ENCODE data around the gene RNF13.
"Not testable (repeated sequence)": the region's sequence is repeated elsewhere in the genome, so short reads cannot be mapped to it uniquely, and the experiment has no call there.

The RNF13 gene

GRCh38 chr3:149879872-149880271 is 66.9 kb downstream of the RNF13 start (continued):
- TF ChIP-seq POU6F1 (CRISPR knock-in tag; IDR thresholded peaks at IDR 0.05; ENCODE audit: borderline replicate concordance, low read depth): no peak
- TF ChIP-seq ISL1 (CRISPR knock-in tag; IDR thresholded peaks at IDR 0.05): no peak

GRCh38 chr3:149881879-149882278 is 68.9 kb downstream of the RNF13 start:
- no peak for ATAC-seq
- TF ChIP-seq TCF4 (CRISPR knock-in tag; IDR thresholded peaks at IDR 0.05; ENCODE audit: borderline replicate concordance): no peak

- ATAC-seq: no peak
- no peak for TF ChIP-seq PATZ1 (CRISPR knock-in tag; IDR thresholded peaks at IDR 0.05; ENCODE audit: borderline replicate concordance)
- TF ChIP-seq TOX (CRISPR knock-in tag; IDR thresholded peaks at IDR 0.05; ENCODE audit: borderline replicate concordance): no peak
- no peak for TF ChIP-seq RARB (CRISPR knock-in tag; IDR thresholded peaks at IDR 0.05)
- no peak for TF ChIP-seq BACH2 (CRISPR knock-in tag; IDR thresholded peaks at IDR 0.05; ENCODE audit: borderline replicate concordance)
- TF ChIP-seq ZC3H10 (CRISPR knock-in tag; IDR thresholded peaks at IDR 0.05): no peak
- TF ChIP-seq CSRNP3 (CRISPR knock-in tag; IDR thresholded peaks at IDR 0.05): no peak
- peak; percentile 92 for TF ChIP-seq ZFP30 (CRISPR knock-in tag; IDR thresholded peaks at IDR 0.05)
- TF ChIP-seq TCF4 (CRISPR knock-in tag; IDR thresholded peaks at IDR 0.05; ENCODE audit: borderline replicate concordance): no peak
Observed at GRCh38 chr3:149883134-149883533, 70.1 kb downstream of the RNF13 start.

- not testable (repeated sequence) for ATAC-seq
- TF ChIP-seq ZNF8 (CRISPR knock-in tag; IDR thresholded peaks at IDR 0.05): peak; percentile 72
Observed at GRCh38 chr3:149883860-149884259, 70.8 kb downstream of the RNF13 start.

- not testable (repeated sequence) for ATAC-seq
- TF ChIP-seq TCF4 (CRISPR knock-in tag; IDR thresholded peaks at IDR 0.05; ENCODE audit: borderline replicate concordance): peak; percentile 37; the same call in 1 of the 2 replicates
Observed at GRCh38 chr3:149884848-149885247, 71.8 kb downstream of the RNF13 start.

GRCh38 chr3:149886957-149887356 is 73.9 kb downstream of the RNF13 start:
- ATAC-seq: no peak
- TF ChIP-seq ZC3H10 (CRISPR knock-in tag; IDR thresholded peaks at IDR 0.05): no peak
- no peak for TF ChIP-seq RARB (CRISPR knock-in tag; IDR thresholded peaks at IDR 0.05)
- TF ChIP-seq PPARA (CRISPR knock-in tag; IDR thresholded peaks at IDR 0.05; ENCODE audit: borderline replicate concordance): no peak
- TF ChIP-seq PATZ1 (CRISPR knock-in tag; IDR thresholded peaks at IDR 0.05; ENCODE audit: borderline replicate concordance): no peak
- TF ChIP-seq CREB5 (CRISPR knock-in tag; IDR thresholded peaks at IDR 0.05; ENCODE audit: low read depth): no peak
- no peak for TF ChIP-seq TCF4 (CRISPR knock-in tag; IDR thresholded peaks at IDR 0.05; ENCODE audit: borderline replicate concordance)
- no peak for TF ChIP-seq BACH2 (CRISPR knock-in tag; IDR thresholded peaks at IDR 0.05; ENCODE audit: borderline replicate concordance)
- TF ChIP-seq ZNF70 (CRISPR knock-in tag; IDR thresholded peaks at IDR 0.05): no peak
- no peak for TF ChIP-seq CSDC2 (CRISPR knock-in tag; IDR thresholded peaks at IDR 0.05)
- TF ChIP-seq ISL1 (CRISPR knock-in tag; IDR thresholded peaks at IDR 0.05): no peak
- TF ChIP-seq ZFP3 (CRISPR knock-in tag; IDR thresholded peaks at IDR 0.05): no peak
- no peak for TF ChIP-seq OSR1 (CRISPR knock-in tag; IDR thresholded peaks at IDR 0.05)
- TF ChIP-seq SNAI2 (CRISPR knock-in tag; IDR thresholded peaks at IDR 0.05): no peak
- TF ChIP-seq TSHZ2 (CRISPR knock-in tag; IDR thresholded peaks at IDR 0.05): no peak
- no peak for TF ChIP-seq GLIS3 (CRISPR knock-in tag; IDR thresholded peaks at IDR 0.05)
- no peak for TF ChIP-seq ARNTL (CRISPR knock-in tag; IDR thresholded peaks at IDR 0.05; ENCODE audit: borderline replicate concordance, low read depth)

Measured in SK-N-SH treated with all-trans-retinoic acid at 6 μM for 48 hours (cell line).